Testis (tissue), 3 donors: ENCODE data around the gene SYDE2. TPM values are rescaled to one million over a fixed set of nuclear protein-coding genes. Genes with fewer than 3 reads are reported as not detected.

Experiments
- DNase-seq: peaks from one replicate; pipeline ENCODE4 v3.0.0-alpha.2; 2019
- H3K27ac ChIP-seq, 2 donors: fragments of 200-600 bp; sonication (generic); one replicate each; pipeline ENCODE4 v1.5.1; 2019
- H3K27me3 ChIP-seq: fragments of 200-600 bp; sonication (generic); one replicate; pipeline ENCODE4 v1.5.1; 2019
- H3K36me3 ChIP-seq: fragments of 200-600 bp; sonication (generic); one replicate; pipeline ENCODE4 v1.5.1; 2017; ENCODE audit warnings: low read depth; ENCODE audit errors: missing control alignments
- H3K4me1 ChIP-seq: fragments of 200-600 bp; sonication (generic); one replicate; pipeline ENCODE4 v1.5.1; 2019
- H3K4me3 ChIP-seq, 2 donors: fragments of 200-600 bp; sonication (generic); one replicate each; pipeline ENCODE4 v1.5.1; 2017 to 2019
- H3K9me3 ChIP-seq: fragments of 200-600 bp; sonication (generic); one replicate; pipeline ENCODE4 v1.5.1; 2017
- CTCF ChIP-seq, 3 experiments: fragments of 450-650 bp in 2 of 3; fragments of 200-600 bp in 1 of 3; sonication (generic) in 1 of 3; IDR thresholded peaks; one replicate each; pipeline ENCODE4 v1.5.1; 2016 to 2019; ENCODE audit warnings: antibody characterized with exemption in 3 of 3, mild to moderate bottlenecking in 2 of 3, moderate library complexity in 1 of 3
- POLR2A ChIP-seq: fragments of 450-650 bp; IDR thresholded peaks from one replicate; pipeline ENCODE4 v1.6.1; 2017; ENCODE audit warnings: antibody characterized with exemption, mild to moderate bottlenecking, moderate library complexity
- WGBS, 2 donors: methylation state at CpG; one replicate each; pipeline ENCODE4 v1.1.5; 2018; 5-methylcytosine and 5-hydroxymethylcytosine counted together
- intact Hi-C: fragments of 100-400 bp; cut with DNase I; formaldehyde crosslinking; loops from one replicate; pipeline ENCODE4 v1.15.1; 2023; ENCODE audit warnings: low total_unique reads
- polyA plus RNA-seq: library from polyadenylated mRNA; stranded (reverse); fragments of 350-450 nt; fragmentation: Illumina TruSeq; extraction: RNeasy Lipid Tissue Mini Kit (QIAGEN cat#74804); gene quantifications from one replicate; pipeline ENCODE4 v1.2.3, GENCODE V29; 2014; ENCODE audit warnings: low read depth, low replicate concordance; ENCODE audit not compliant: insufficient read depth
- total RNA-seq, 2 donors: library from RNA; depleted of rRNA; stranded (reverse); fragments of >200 nt; gene quantifications; one replicate each; pipeline ENCODE4 v1.2.3, GENCODE V29; 2016

SYDE2 gene
- total and polyA plus RNA-seq, 3 donors from 2014 or later = 3.7 to 10.2 (median 8.8) TPM

- no peak overlapping the region for H3K4me3 ChIP-seq
- DNase-seq = no peak
- H3K4me1 ChIP-seq = no peaks in the 10 kb centered on the region
Observed at GRCh38 chr1:85244271-85245061, 43.6 kb upstream of the SYDE2 start.

GRCh38 chr1:85243372-85243771, 42.6 kb upstream of the SYDE2 start:
- Histone ChIP-seq H3K9me3 (no peaks in the 10 kb centered on the region), H3K27ac (no peak overlapping the region), H3K27me3 (no peaks in the 10 kb centered on the region), H3K4me3 (no peak overlapping the region), H3K4me1 (no peaks in the 10 kb centered on the region), H3K36me3 (no peaks in the 10 kb centered on the region)
- no peak for TF ChIP-seq POLR2A
- DNase-seq = no peak
- intact Hi-C loops = no loop called here

More at GRCh38 chr1:85244271-85245061, 43.6 kb upstream of the SYDE2 start:
- intact Hi-C loops = no loop called here
- WGBS, 2 donors = 68 to 71% methylated on average over 4 of the region's 4 CpGs
- no peaks in the 10 kb centered on the region for H3K27me3 ChIP-seq
- no peak for TF ChIP-seq POLR2A
- TF ChIP-seq CTCF (IDR thresholded peaks at IDR 0.05) = no peak
- no peaks in the 10 kb centered on the region for H3K36me3 ChIP-seq
- H3K9me3 ChIP-seq = no peaks in the 10 kb centered on the region
- no peak overlapping the region for H3K27ac ChIP-seq

- WGBS, 2 donors = 23 to 24% methylated on average over 1 of the region's 1 CpG
- intact Hi-C loops = no loop called here
- DNase-seq = no peak
Observed at GRCh38 chr1:85240643-85241042, 39.8 kb upstream of the SYDE2 start.

GRCh38 chr1:85240174-85240601, 39.4 kb upstream of the SYDE2 start:
- Histone ChIP-seq H3K27me3 (no peaks in the 10 kb centered on the region), H3K9me3 (no peaks in the 10 kb centered on the region), H3K36me3 (no peaks in the 10 kb centered on the region), H3K4me1 (no peaks in the 10 kb centered on the region), H3K27ac (no peak overlapping the region), H3K4me3 (no peak overlapping the region)
- 26 to 38% methylated on average over 1 of the region's 1 CpG for WGBS, 2 donors
- DNase-seq = no peak
- intact Hi-C loops = no loop called here
- TF ChIP-seq POLR2A = no peak
- TF ChIP-seq CTCF (IDR thresholded peaks at IDR 0.05) = no peak

More at GRCh38 chr1:85240643-85241042, 39.8 kb upstream of the SYDE2 start:
- no peaks in the 10 kb centered on the region for H3K9me3 ChIP-seq
- no peaks in the 10 kb centered on the region for H3K4me1 ChIP-seq
- no peak overlapping the region for H3K4me3 ChIP-seq
- no peak overlapping the region for H3K27ac ChIP-seq
- no peaks in the 10 kb centered on the region for H3K27me3 ChIP-seq
- TF ChIP-seq CTCF (IDR thresholded peaks at IDR 0.05) = no peak
- no peak for TF ChIP-seq POLR2A
- no peaks in the 10 kb centered on the region for H3K36me3 ChIP-seq

GRCh38 chr1:85237613-85238012, 36.8 kb upstream of the SYDE2 start:
- no peaks in the 10 kb centered on the region for H3K36me3 ChIP-seq
- no peak overlapping the region for H3K4me3 ChIP-seq
- no peak overlapping the region for H3K27ac ChIP-seq
- TF ChIP-seq CTCF (IDR thresholded peaks at IDR 0.05) = no peak
- TF ChIP-seq POLR2A = no peak
- intact Hi-C loops = no loop called here
- H3K9me3 ChIP-seq = no peaks in the 10 kb centered on the region
- WGBS, 2 donors = 62 to 86% methylated on average over 1 of the region's 1 CpG
- DNase-seq = no peak
- no peaks in the 10 kb centered on the region for H3K4me1 ChIP-seq
- H3K27me3 ChIP-seq = no peaks in the 10 kb centered on the region
